ENCODE measurements around the gene CMTM1.
A peak's percentile ranks its signal among the peaks of the same experiment; 100 is the strongest.

CMTM1 gene

GRCh38 chr16:66544016-66544757 lies 22.1 kb upstream of the CMTM1 start:
- no peak for DNase-seq (ENCODE audit: low spot score)
- H3K27ac ChIP-seq: no peak overlapping the region
- CTCF ChIA-PET: no interaction called here
- POLR2A ChIA-PET (ENCODE audit: low non-redundant PET): no interaction called here
- no peak for TF ChIP-seq CTCF (conservative IDR thresholded peaks at IDR 0.05; ENCODE audit: low read depth)

GRCh38 chr16:66547101-66547989 lies 18.9 kb upstream of the CMTM1 start:
- DNase-seq (ENCODE audit: low spot score): no peak
- no peak for TF ChIP-seq CTCF (conservative IDR thresholded peaks at IDR 0.05; ENCODE audit: low read depth)
- ChIA-PET POLR2A (ENCODE audit: low non-redundant PET) (no interaction called here), CTCF (interaction anchor here (0.6 to 1.4 kb wide), 4 partner anchors 10 to 651 kb away, joined by 3 to 4 read pairs (median 3); no protein-coding TSS in a partner anchor)
- peak overlapping the region; percentile 58 for H3K27ac ChIP-seq

GRCh38 chr16:66548068-66548467 lies 18.2 kb upstream of the CMTM1 start:
- ChIA-PET CTCF (interaction anchor here (0.6 to 1.4 kb wide), 3 partner anchors 56 to 650 kb away, joined by 3 read pairs; no protein-coding TSS in a partner anchor), POLR2A (ENCODE audit: low non-redundant PET) (no interaction called here)
- peak overlapping the region; percentile 58 for H3K27ac ChIP-seq

GRCh38 chr16:66548868-66549267 lies 17.4 kb upstream of the CMTM1 start:
- POLR2A ChIA-PET (ENCODE audit: low non-redundant PET): no interaction called here
- TF ChIP-seq CTCF (conservative IDR thresholded peaks at IDR 0.05; ENCODE audit: low read depth): no peak
- H3K27ac ChIP-seq: peak overlapping the region; percentile 91
- DNase-seq (ENCODE audit: low spot score): no peak
- CTCF ChIA-PET: no interaction called here

More at GRCh38 chr16:66548068-66548467, 18.2 kb upstream of the CMTM1 start:
- TF ChIP-seq CTCF (conservative IDR thresholded peaks at IDR 0.05; ENCODE audit: low read depth): no peak
- DNase-seq (ENCODE audit: low spot score): no peak

GRCh38 chr16:66549284-66550131 lies 16.7 kb upstream of the CMTM1 start, which contains the start of gene TK2:
Gene TK2 (minus strand): TSS chr16:66550122. CDS start chr16:66550061, 61 bp downstream.
- ChIA-PET POLR2A (ENCODE audit: low non-redundant PET) (no interaction called here), CTCF (interaction anchor here (1.0 kb wide), 1 partner anchor 310 kb away, joined by 3 read pairs; no protein-coding TSS in a partner anchor)
- peak; percentile 40 for TF ChIP-seq CTCF (conservative IDR thresholded peaks at IDR 0.05; ENCODE audit: low read depth)
- peak; percentile 65 for DNase-seq (ENCODE audit: low spot score)
- peak within 1 kb of the TSS; percentile 91 for H3K27ac ChIP-seq

All from RWPE1 (cell line).